Liver (tissue), 3 donors: ENCODE results near the gene SLCO1A2.

Source experiments
- CTCF ChIP-seq: fragments of 150-350 bp; IDR thresholded peaks from 2 replicates; pipeline ENCODE4 v1.5.1; 2017; ENCODE audit warnings: improper control_type of control experiment, low read depth, low read length; ENCODE audit not compliant: missing input control
- EGR1 ChIP-seq, 2 donors: IDR thresholded peaks; 2 replicates each; pipeline ENCODE4 v1.6.1; 2016 to 2018; ENCODE audit warnings: antibody characterized with exemption in 2 of 2, low read depth in 2 of 2
- GABPA ChIP-seq, 2 donors: IDR thresholded peaks in 1 of 2; conservative IDR thresholded peaks in 1 of 2; 2 replicates each; pipeline ENCODE4 v1.6.1; 2016; ENCODE audit warnings: antibody characterized with exemption in 2 of 2, mild to moderate bottlenecking in 1 of 2, moderate library complexity in 1 of 2
- JUND ChIP-seq, 2 donors: IDR thresholded peaks; 2 replicates each; pipeline ENCODE4 v1.6.1; 2016; ENCODE audit warnings: antibody characterized with exemption in 2 of 2
- MAX ChIP-seq: IDR thresholded peaks from 2 replicates; pipeline ENCODE4 v1.6.1; 2016; ENCODE audit warnings: antibody characterized with exemption
- RAD21 ChIP-seq, 2 donors: IDR thresholded peaks; 2 replicates each; pipeline ENCODE4 v1.6.1; 2016; ENCODE audit warnings: antibody characterized with exemption in 2 of 2, mild to moderate bottlenecking in 2 of 2
- REST ChIP-seq: IDR thresholded peaks from 2 replicates; pipeline ENCODE4 v1.6.1; 2016; ENCODE audit warnings: antibody characterized with exemption, mild to moderate bottlenecking
- SP1 ChIP-seq: IDR thresholded peaks from 2 replicates; pipeline ENCODE4 v1.6.1; 2018; ENCODE audit warnings: antibody characterized with exemption, mild to moderate bottlenecking
- TAF1 ChIP-seq: conservative IDR thresholded peaks from 2 replicates; pipeline ENCODE4 v1.6.1; 2016; ENCODE audit warnings: antibody characterized with exemption, mild to moderate bottlenecking
- YY1 ChIP-seq: IDR thresholded peaks from 2 replicates; pipeline ENCODE4 v1.6.1; 2016; ENCODE audit warnings: antibody characterized with exemption, mild to moderate bottlenecking
- ZBTB33 ChIP-seq: IDR thresholded peaks from 2 replicates; pipeline ENCODE4 v1.6.1; 2016; ENCODE audit warnings: antibody characterized with exemption
- donor health status: healthy.
- donor health status: healthy.

- no peak for TF ChIP-seq CTCF
- TF ChIP-seq RAD21 (IDR thresholded peaks at IDR 0.05), result no peak
- no peak for TF ChIP-seq YY1
- no peak for TF ChIP-seq GABPA (IDR thresholded peaks at IDR 0.05 in 1 of 2, conservative IDR thresholded peaks at IDR 0.05 in 1 of 2)
- no peak for TF ChIP-seq ZBTB33
- TF ChIP-seq MAX, result no peak
- TF ChIP-seq REST, result no peak
- no peak for TF ChIP-seq TAF1
- TF ChIP-seq EGR1 (IDR thresholded peaks at IDR 0.05; ENCODE audit: low read depth in 2 of 2), result no peak
- no peak for TF ChIP-seq SP1
- no peak for TF ChIP-seq JUND (IDR thresholded peaks at IDR 0.05)
Observed at GRCh38 chr12:21300632-21301031, 34.1 kb downstream of the SLCO1A2 start.
